Activated CD8-positive, alpha-beta memory T cell treated with anti-CD3 and anti-CD28 coated beads for 24 hours (primary cell): Measurements from ENCODE around the gene ZNF215.
"Not testable (repeated sequence)": the region's sequence is repeated elsewhere in the genome, so short reads cannot be mapped to it uniquely, and the experiment has no call there.

Source experiments
- DNase-seq: peaks from one replicate; pipeline ENCODE4 v3.0.0-alpha.2; 2020

ZNF215 gene

GRCh38 chr11:6943131-6943530 lies 16.9 kb downstream of the ZNF215 start:
- no peak for DNase-seq

- not testable (repeated sequence) for DNase-seq
Observed at GRCh38 chr11:6954248-6954647, 28.0 kb downstream of the ZNF215 start.

DNA sequence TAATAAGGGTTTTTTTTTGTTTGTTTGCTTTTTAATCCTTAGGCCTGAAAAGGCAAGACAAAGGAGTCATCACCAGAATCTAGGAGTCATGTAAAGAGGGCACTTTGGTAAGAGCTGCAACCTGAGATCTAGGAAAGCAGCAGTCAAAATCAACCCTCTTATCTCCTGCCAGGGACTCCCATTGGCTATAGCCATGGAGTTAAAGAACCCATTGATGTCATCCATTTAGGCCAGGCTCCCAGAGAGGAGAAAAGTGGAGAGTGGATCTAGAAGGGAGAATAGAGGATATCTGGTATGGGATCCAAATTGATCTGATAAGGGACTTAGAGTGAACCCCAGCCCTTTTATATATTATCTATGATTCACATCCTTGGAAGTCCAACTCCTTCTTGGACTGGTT lies 35.9 kb downstream of the ZNF215 start:
- no peak for DNase-seq

GRCh38 chr11:6962673-6963072 lies 36.4 kb downstream of the ZNF215 start:
- no peak for DNase-seq

- no peak for DNase-seq
Observed at GRCh38 chr11:6968816-6969215, 42.6 kb downstream of the ZNF215 start.

DNA sequence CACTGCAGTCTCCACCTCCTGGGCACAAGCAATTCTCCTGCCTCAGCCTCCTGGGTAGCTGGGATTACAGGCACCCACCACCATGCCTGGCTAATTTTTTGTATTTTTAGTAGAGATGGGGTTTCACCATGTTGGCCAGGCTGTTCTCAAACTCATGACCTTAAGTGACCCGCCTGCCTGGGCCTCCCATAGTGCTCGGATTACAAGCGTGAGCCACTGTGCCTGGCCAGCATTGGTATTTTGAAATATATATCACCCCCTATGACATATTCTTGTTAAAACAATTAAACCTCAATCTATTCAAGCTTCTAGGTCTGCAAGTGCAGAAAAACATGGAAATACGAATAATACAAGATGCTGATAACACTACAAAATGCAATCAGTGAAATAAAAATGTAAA lies 43.6 kb downstream of the ZNF215 start:
- DNase-seq, result not testable (repeated sequence)

DNA sequence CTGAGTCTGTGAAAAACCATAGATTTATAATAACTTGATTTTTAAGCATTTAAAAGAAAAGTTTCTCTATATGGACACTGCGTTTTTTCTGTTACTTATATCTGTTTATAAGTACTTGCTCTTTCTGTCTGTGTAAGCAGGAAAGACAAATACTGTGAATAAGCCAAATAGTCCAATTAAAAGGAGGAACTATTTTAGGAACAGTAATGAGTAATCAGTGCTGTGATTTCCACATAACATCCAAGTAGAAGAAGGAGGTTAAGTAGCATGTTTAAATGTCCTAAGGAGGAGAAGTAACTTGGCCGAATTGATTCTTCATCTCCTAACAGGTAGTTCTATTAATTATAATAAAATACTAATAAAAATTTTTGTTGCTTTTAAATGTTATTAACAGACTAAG lies 53.1 kb downstream of the ZNF215 start:
- DNase-seq, result no peak

- no peak for DNase-seq
Observed at GRCh38 chr11:6986487-6986886, 60.3 kb downstream of the ZNF215 start.

DNA sequence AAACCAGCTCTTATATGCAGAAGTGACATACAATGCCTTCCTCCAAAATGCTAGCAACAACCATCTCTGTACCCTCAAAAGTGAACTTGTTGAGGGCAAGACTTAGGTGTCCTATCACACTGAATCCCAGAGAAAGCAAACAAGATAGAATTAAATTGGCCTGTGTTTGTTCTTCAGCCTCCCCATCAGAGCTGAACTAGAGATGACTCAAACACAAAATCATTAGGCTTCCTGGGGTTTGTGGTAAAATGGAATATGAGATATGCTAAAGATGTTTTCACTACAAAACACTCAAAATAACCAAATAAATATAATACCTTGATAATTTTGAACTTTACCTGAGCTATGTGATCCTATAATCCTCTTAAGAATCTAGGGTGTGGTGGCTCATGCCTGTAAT lies 62.3 kb downstream of the ZNF215 start:
- no peak for DNase-seq

- DNase-seq, result no peak
Observed at GRCh38 chr11:6991227-6991626, 65.0 kb downstream of the ZNF215 start.

DNA sequence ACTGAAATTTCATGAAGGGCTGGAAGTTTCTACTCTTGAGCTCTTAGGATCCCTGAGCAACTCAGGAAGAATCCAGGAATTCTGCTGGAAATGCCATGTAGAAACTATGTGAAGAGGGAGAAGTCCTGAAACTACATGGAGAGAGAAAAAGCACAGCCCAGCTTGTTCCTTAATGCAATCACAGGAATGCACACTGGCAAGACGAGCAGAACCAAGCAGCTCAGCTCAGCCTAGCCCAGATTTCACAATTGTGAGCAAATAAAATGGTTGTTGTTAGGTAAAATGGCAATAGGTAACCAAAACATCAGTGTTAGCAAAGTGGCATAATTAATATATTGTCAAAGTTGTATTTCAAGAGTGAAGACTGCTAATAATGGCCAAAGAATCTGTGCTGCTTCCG lies 65.8 kb downstream of the ZNF215 start:
- no peak for DNase-seq

GRCh38 chr11:6992457-6993417 lies 66.5 kb downstream of the ZNF215 start:
- no peak for DNase-seq

GRCh38 chr11:6995703-6996102 lies 69.5 kb downstream of the ZNF215 start:
- DNase-seq, result no peak

- no peak for DNase-seq
Observed at GRCh38 chr11:7004482-7004881, 78.3 kb downstream of the ZNF215 start.
